Kidney (tissue), 14 donors: ENCODE data around the gene CD83. TPM values are rescaled to one million over a fixed set of nuclear protein-coding genes. Genes with fewer than 3 reads are reported as not detected.

Experiments
- DNase-seq, 5 donors: peaks; one replicate each; pipeline ENCODE4 v3.0.0-alpha.2; 2013 to 2020
- FAIRE-seq: peaks from 2 replicates; lab custom pipeline; 2012; peaks lifted over from hg19 to GRCh38; lab: Jason Lieb, UNC
- H3K27ac ChIP-seq, 2 donors: one replicate each; pipeline ENCODE4 v1.7.0; 2013; ENCODE audit warnings: low read depth in 2 of 2, low read length in 2 of 2, inconsistent platforms in 1 of 2
- H3K27me3 ChIP-seq: one replicate; pipeline ENCODE4 v1.7.1; 2013; ENCODE audit warnings: low read length, inconsistent platforms; ENCODE audit not compliant: control insufficient read depth, insufficient read depth
- H3K36me3 ChIP-seq, 3 donors: one replicate each; pipeline versions ENCODE4 v1.7.0 to v1.7.1; 2013; ENCODE audit warnings: low read length in 3 of 3, control low read depth in 1 of 3, inconsistent platforms in 1 of 3; ENCODE audit not compliant: insufficient read depth in 3 of 3, control insufficient read depth in 2 of 3
- H3K4me1 ChIP-seq, 3 donors: one replicate each; pipeline versions ENCODE4 v1.7.0 to v1.7.1; 2013; ENCODE audit warnings: low read length in 3 of 3, inconsistent platforms in 1 of 3, low read depth in 1 of 3; ENCODE audit not compliant: control insufficient read depth in 2 of 3, insufficient read depth in 2 of 3
- H3K4me3 ChIP-seq, 3 donors: one replicate each; pipeline versions ENCODE4 v1.7.0 to v1.8.1; 2013; ENCODE audit warnings: low read length in 3 of 3, control low read depth in 1 of 3, inconsistent platforms in 1 of 3
- H3K9ac ChIP-seq, 3 donors: one replicate each; pipeline versions ENCODE4 v1.7.0 to v1.7.1; 2013; ENCODE audit warnings: low read length in 3 of 3, control low read depth in 1 of 3, inconsistent platforms in 1 of 3
- H3K9me3 ChIP-seq, 3 donors: one replicate each; pipeline versions ENCODE4 v1.7.0 to v1.7.1; 2013; ENCODE audit warnings: low read length in 3 of 3, control low read depth in 1 of 3, inconsistent platforms in 1 of 3; ENCODE audit not compliant: control insufficient read depth in 2 of 3, insufficient read depth in 1 of 3
- intact Hi-C: fragments of 100-400 bp; cut with DNase I; formaldehyde crosslinking; loops from one replicate; pipeline ENCODE4 v1.11.1; 2022
- polyA plus RNA-seq: library from polyadenylated mRNA; stranded (reverse); fragments of 350-450 nt; fragmentation: Illumina TruSeq; extraction: RNeasy Lipid Tissue Mini Kit (QIAGEN cat#74804); gene quantifications from one replicate; pipeline ENCODE4 v1.2.3, GENCODE V29; 2014; ENCODE audit warnings: low read depth, low replicate concordance; ENCODE audit not compliant: insufficient read depth
- total RNA-seq: library from RNA; stranded (reverse); fragmentation: NEBNext Ultra II Directional; extraction: Animal tissue kit (Norgen Biotek cat#: 25700); gene quantifications from one replicate; pipeline ENCODE4 v1.2.1, GENCODE V29; 2021
- TF ChIP-seq, protein P1 (sequence below): IDR thresholded peaks from 3 replicates; pipeline ENCODE4 v1.5.1; 2012; ENCODE audit warnings: mild to moderate bottlenecking, moderate library complexity, borderline replicate concordance; ENCODE audit not compliant: insufficient read depth; ENCODE audit errors: extremely low read depth
- donor health status: control.
- donor health status: control.
- donor health status: control.
- donor health status: control.
- donor health status: control.
- donor health status: DM: yes; HTN: yes; CAD: no.
- donor health status: Normal renal cell carcinoma (clear cell type).

Gene CD83
- total and polyA plus RNA-seq, 2 donors from 2014 or later: 4.0 to 15.4 TPM

DNA sequence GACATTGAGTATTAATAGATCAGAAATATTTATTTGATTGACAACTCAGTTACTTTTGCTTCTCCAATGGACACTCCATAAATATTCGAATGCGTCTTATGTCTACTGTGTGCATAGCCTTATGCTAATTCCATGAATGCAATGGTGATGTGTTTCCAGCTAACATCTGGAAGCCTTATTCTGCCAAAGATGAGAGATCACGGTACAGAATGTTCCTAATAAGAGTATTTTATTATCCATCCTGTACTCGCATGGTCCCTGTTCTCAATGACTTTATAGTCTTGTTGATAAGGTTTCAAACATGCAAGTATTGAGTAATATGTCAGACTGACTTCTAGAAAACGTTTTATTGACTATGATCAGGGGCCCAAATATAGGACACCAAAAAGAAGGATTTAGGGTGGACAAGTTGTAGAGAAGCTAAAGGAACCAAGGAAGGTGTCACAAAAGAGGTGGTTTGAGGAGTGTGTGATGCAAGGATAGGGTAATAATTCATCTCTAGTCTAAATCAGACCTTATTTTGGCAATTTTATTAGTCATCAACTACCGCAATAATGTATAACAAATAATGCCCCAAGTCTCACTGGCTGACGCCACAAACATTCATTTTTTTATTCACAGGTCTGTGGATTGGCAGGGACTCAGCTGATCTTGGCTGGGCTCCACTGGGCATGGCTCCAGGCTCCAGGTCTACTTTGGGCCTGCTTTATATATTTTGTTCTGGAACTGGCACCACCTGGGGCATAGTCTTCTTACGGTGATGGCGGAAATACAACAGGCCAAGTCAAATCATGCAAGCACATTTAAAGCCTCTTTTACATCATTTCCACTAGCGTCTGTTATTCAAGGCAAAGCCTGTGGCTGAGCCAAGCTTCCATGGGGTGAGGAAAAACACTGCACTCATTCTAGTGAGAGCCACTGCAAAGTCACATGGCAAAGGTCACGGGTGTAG lies 24.5 kb upstream of the CD83 start:
- no peak for FAIRE-seq

DNA sequence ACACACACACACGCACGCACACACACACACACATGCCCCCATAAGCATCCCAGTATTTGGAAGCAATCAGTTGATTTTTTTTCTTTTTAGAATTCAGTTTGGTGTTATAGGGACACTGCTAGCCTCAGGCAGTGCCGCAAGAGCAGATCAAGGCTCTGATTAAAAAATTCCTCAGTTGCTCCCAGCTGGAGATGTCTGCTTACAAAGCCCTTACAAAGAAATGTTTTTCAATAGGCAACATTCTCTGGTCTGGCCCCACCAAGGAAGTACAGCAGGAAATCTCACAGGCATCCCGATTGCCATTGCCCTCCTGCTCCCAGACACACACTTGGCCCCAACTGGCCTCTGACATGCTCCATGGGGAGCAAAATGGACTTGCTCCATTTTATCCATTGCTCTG lies 22.9 kb upstream of the CD83 start:
- DNase-seq: no peak
- TF ChIP-seq, protein P1, sequence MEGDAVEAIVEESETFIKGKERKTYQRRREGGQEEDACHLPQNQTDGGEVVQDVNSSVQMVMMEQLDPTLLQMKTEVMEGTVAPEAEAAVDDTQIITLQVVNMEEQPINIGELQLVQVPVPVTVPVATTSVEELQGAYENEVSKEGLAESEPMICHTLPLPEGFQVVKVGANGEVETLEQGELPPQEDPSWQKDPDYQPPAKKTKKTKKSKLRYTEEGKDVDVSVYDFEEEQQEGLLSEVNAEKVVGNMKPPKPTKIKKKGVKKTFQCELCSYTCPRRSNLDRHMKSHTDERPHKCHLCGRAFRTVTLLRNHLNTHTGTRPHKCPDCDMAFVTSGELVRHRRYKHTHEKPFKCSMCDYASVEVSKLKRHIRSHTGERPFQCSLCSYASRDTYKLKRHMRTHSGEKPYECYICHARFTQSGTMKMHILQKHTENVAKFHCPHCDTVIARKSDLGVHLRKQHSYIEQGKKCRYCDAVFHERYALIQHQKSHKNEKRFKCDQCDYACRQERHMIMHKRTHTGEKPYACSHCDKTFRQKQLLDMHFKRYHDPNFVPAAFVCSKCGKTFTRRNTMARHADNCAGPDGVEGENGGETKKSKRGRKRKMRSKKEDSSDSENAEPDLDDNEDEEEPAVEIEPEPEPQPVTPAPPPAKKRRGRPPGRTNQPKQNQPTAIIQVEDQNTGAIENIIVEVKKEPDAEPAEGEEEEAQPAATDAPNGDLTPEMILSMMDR: no peak
- no peak overlapping the region for H3K9ac ChIP-seq
- no peaks in the 10 kb centered on the region for H3K27me3 ChIP-seq
- H3K36me3 ChIP-seq: no peaks in the 10 kb centered on the region
- H3K4me3 ChIP-seq: no peak overlapping the region
- H3K9me3 ChIP-seq: peaks cover 0 to 5% (median 0%) of the 10 kb centered on the region in 3 donors
- intact Hi-C loops: no loop called here
- no peak for FAIRE-seq
- no peaks in the 10 kb centered on the region for H3K4me1 ChIP-seq
- no peak overlapping the region for H3K27ac ChIP-seq

More for the DNA sequence above, 24.5 kb upstream of the CD83 start:
- TF ChIP-seq, protein P1: no peak
- no peak for DNase-seq
- Histone ChIP-seq H3K4me1 (no peaks in the 10 kb centered on the region), H3K9ac (no peak overlapping the region), H3K4me3 (no peak overlapping the region), H3K9me3 (peaks cover 0 to 5% (median 0%) of the 10 kb centered on the region in 3 donors), H3K27me3 (no peaks in the 10 kb centered on the region), H3K27ac (no peak overlapping the region), H3K36me3 (no peaks in the 10 kb centered on the region)
- intact Hi-C loops: no loop called here

DNA sequence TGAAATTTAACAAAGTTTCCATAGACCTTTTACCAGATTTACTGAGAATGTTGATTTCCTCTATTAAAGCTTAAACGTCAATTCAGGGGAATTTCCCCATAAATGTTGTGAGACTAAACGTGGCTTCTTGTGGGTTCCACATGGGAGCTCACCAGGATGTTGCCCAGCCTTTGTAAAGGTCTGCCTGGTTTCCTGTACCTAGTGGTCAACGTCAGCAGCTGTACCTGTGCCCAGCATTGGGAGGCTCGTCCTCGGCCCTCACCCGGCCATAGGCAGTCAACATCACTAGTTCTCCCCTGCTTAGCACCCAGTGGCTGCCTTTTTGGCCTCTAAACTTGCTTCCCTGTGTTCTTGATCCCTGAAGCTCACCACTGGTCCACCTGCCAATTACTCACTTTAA lies 22.1 kb upstream of the CD83 start:
- intact Hi-C loops: no loop called here
- FAIRE-seq (no peak), DNase-seq (no peak)
- TF ChIP-seq, protein P1: no peak
- no peaks in the 10 kb centered on the region for H3K27me3 ChIP-seq
- H3K9me3 ChIP-seq: peaks cover 0 to 5% (median 0%) of the 10 kb centered on the region in 3 donors
- H3K4me3 ChIP-seq: no peak overlapping the region
- no peak overlapping the region for H3K27ac ChIP-seq
- no peaks in the 10 kb centered on the region for H3K36me3 ChIP-seq
- H3K4me1 ChIP-seq: no peaks in the 10 kb centered on the region
- no peak overlapping the region for H3K9ac ChIP-seq
